GM12878 (cell line): ENCODE measurements around the gene OPCML. TPM values are rescaled to one million over a fixed set of nuclear protein-coding genes. Genes with fewer than 3 reads are reported as not detected.

Experiments
- EGR1 ChIP-seq, 2 experiments: IDR thresholded peaks; 1 replicate in 1 of 2; 2 replicates in 1 of 2; pipeline ENCODE4 v1.6.1; 2011 to 2012; ENCODE audit warnings: low read depth in 2 of 2, low read length in 2 of 2, borderline replicate concordance in 1 of 2, mild to moderate bottlenecking in 1 of 2, moderate library complexity in 1 of 2
- FOS ChIP-seq: IDR thresholded peaks from 3 replicates; pipeline ENCODE4 v1.6.1; 2011; ENCODE audit warnings: borderline replicate concordance; ENCODE audit not compliant: insufficient read length; ENCODE audit errors: extremely low read depth
- NFYB ChIP-seq: IDR thresholded peaks from 2 replicates; pipeline ENCODE4 v1.6.1; 2011; ENCODE audit warnings: low read depth, mild to moderate bottlenecking, low read length, improper control_type of control experiment, moderate library complexity; ENCODE audit not compliant: insufficient read depth
- ZNF274 ChIP-seq: IDR thresholded peaks from one replicate; pipeline ENCODE4 v1.8.0; 2011; ENCODE audit not compliant: insufficient read length, insufficient read depth
- polyA plus RNA-seq, 11 experiments: library from polyadenylated mRNA; depleted of rRNA in 4 of 11; unstranded in 6 of 11; stranded (reverse) in 5 of 11; fragments of >200 nt; fragmentation: Nextera tagmentation in 4 of 11; fragmentation: Illumina TruSeq in 1 of 11; extraction: Ambion mirVana in 4 of 11; extraction: Trizol in 1 of 11; gene quantifications; 1 replicate in 1 of 11; 2 replicates in 10 of 11; pipeline versions ENCODE4 v1.2.1 to v1.2.3, GENCODE V29; 2011 to 2016; ENCODE audit warnings: inconsistent platforms in 2 of 11, missing spikeins in 2 of 11, low read depth in 1 of 11
- total RNA-seq, 4 experiments: library from RNA; depleted of rRNA in 3 of 4; stranded (reverse); fragments of >200 nt in 3 of 4; fragmentation: Illumina TruSeq in 1 of 4; extraction: Trizol in 1 of 4; gene quantifications; 2 replicates each; pipeline versions ENCODE4 v1.2.1 to v1.2.3, GENCODE V29; 2013 to 2021
- TF ChIP-seq, protein P1 (sequence below): IDR thresholded peaks from 2 replicates; pipeline ENCODE4 v1.6.1; 2012; ENCODE audit warnings: mild to moderate bottlenecking, low read depth, low read length
- TF ChIP-seq, protein P2 (sequence below): IDR thresholded peaks from 2 replicates; pipeline ENCODE4 v1.6.1; 2011; ENCODE audit warnings: borderline replicate concordance, low read depth, mild to moderate bottlenecking, moderate library complexity, mixed read lengths, low read length; ENCODE audit not compliant: insufficient read depth; ENCODE audit errors: extremely low read length

Gene OPCML
- total and polyA plus RNA-seq, 10 of the 15 experiments (the other 5 are each of a cell fraction or from before 2014, with no cell fraction given): 0.84 TPM; not detected in 9

DNA sequence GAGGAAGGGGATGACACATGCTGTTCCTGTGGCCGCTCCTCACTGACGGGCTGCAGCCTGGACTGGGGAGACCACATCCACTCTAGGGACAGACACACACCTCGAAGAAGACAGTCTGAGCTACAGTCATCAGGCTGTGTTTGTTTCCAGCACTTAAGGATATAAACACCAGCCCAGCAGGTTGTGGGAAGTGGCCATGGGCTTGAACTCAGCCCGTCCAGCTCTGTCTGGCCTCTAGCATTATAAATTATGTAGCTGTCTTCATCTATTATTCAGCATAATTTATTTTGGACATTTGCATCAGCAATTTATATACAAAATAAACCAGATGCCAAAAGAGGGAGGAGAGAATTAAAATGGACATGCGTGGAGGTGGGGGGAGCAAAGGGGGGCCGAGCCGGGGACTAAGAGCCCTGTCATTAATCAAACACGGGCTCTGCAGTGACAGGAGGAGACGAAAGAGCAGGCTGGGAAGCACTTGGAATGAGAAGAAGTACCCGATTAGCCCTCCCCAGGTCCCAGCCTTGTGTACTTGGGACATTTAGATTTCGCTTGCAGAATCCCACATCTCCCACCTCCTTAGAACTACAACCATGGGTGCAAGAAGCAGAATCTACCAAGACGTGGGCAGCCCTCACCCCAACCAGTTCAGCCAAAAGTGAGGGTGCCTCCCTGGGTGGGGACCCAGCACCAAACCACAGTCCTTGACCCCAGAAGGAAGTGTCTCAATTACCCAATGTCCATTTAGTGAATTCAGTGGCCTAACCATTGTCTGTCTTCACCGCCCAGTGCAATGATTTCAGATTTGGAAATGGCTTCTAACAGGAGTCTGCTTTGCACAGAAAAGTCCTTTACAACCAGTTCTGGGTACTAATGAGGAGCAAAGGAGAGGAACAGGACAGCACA, 309.6 kb downstream of the OPCML start (continued):
- TF ChIP-seq, protein P1, sequence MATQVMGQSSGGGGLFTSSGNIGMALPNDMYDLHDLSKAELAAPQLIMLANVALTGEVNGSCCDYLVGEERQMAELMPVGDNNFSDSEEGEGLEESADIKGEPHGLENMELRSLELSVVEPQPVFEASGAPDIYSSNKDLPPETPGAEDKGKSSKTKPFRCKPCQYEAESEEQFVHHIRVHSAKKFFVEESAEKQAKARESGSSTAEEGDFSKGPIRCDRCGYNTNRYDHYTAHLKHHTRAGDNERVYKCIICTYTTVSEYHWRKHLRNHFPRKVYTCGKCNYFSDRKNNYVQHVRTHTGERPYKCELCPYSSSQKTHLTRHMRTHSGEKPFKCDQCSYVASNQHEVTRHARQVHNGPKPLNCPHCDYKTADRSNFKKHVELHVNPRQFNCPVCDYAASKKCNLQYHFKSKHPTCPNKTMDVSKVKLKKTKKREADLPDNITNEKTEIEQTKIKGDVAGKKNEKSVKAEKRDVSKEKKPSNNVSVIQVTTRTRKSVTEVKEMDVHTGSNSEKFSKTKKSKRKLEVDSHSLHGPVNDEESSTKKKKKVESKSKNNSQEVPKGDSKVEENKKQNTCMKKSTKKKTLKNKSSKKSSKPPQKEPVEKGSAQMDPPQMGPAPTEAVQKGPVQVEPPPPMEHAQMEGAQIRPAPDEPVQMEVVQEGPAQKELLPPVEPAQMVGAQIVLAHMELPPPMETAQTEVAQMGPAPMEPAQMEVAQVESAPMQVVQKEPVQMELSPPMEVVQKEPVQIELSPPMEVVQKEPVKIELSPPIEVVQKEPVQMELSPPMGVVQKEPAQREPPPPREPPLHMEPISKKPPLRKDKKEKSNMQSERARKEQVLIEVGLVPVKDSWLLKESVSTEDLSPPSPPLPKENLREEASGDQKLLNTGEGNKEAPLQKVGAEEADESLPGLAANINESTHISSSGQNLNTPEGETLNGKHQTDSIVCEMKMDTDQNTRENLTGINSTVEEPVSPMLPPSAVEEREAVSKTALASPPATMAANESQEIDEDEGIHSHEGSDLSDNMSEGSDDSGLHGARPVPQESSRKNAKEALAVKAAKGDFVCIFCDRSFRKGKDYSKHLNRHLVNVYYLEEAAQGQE: no peak
- TF ChIP-seq FOS (no peak), ZNF274 (no peak), EGR1 (IDR thresholded peaks at IDR 0.05; ENCODE audit: borderline replicate concordance in 1 of 2, low read depth in 2 of 2, low read length in 2 of 2) (no peak), NFYB (no peak)
- TF ChIP-seq, protein P2, sequence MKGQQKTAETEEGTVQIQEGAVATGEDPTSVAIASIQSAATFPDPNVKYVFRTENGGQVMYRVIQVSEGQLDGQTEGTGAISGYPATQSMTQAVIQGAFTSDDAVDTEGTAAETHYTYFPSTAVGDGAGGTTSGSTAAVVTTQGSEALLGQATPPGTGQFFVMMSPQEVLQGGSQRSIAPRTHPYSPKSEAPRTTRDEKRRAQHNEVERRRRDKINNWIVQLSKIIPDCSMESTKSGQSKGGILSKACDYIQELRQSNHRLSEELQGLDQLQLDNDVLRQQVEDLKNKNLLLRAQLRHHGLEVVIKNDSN: no peak
- TF ChIP-seq, all 136 proteins: peak for 0
